HCT116 (cell line): Measurements from ENCODE around the gene DMAC2. TPM values are rescaled to one million over a fixed set of nuclear protein-coding genes. Genes with fewer than 3 reads are reported as not detected.
"Not testable (repeated sequence)": the region's sequence is repeated elsewhere in the genome, so short reads cannot be mapped to it uniquely, and the experiment has no call there.

Source experiments
- ATAC-seq: fragments of 200-7000 bp; cut with Tn5 transposase; 2 replicates; pipeline ENCODE4 v1.9.1; 2020; ENCODE audit warnings: mild to moderate bottlenecking, moderate library complexity
- BruUV-seq: library from RNA; stranded (reverse); fragments of 400-500 nt; replicated peaks from 2 replicates; lab custom pipeline; 2021; lab: Mats Ljungman, UMichigan
- CTCF ChIA-PET: fragments of 300-600 bp; sonication (Branson Sonifier 250); formaldehyde crosslinking; loops from one replicate; lab custom pipeline; 2021; ENCODE audit warnings: antibody characterized with exemption; lab: Charles Lee
- POLR2A ChIA-PET: fragments of 300-600, 350-600 bp; sonication (Branson Sonifier 250); formaldehyde crosslinking; loops from one replicate; lab custom pipeline; 2021; ENCODE audit warnings: antibody characterized with exemption; lab: Charles Lee
- RAD21 ChIA-PET, 2 experiments: fragments of 300-600 bp; sonication (Branson Sonifier 250); formaldehyde crosslinking; loops; one replicate each; lab custom pipeline; 2023; ENCODE audit warnings: low total read pairs in 2 of 2; ENCODE audit not compliant: uncharacterized antibody in 2 of 2, unreplicated experiment in 2 of 2, low non-redundant PET in 1 of 2; lab: Charles Lee
- DNase-seq: peaks from one replicate; pipeline ENCODE4 v3.0.0-alpha.2; 2010; ENCODE audit warnings: low read depth, low spot score
- H2AFZ ChIP-seq: fragments of 200-600 bp; shearing (Covaris generic), sonication (generic); 2 replicates; pipeline ENCODE4 v1.6.1; 2017; ENCODE audit warnings: low read depth, mixed run types, mixed read lengths, antibody characterized with exemption, low read length; ENCODE audit not compliant: poor library complexity, severe bottlenecking
- H3K27ac ChIP-seq: 2 replicates; pipeline ENCODE4 v1.5.1; 2012; ENCODE audit warnings: low read depth, low read length
- H3K27me3 ChIP-seq: fragments of 200-600 bp; sonication (generic); 2 replicates; pipeline ENCODE4 v1.6.1; 2016; ENCODE audit warnings: mixed run types, low read length, mixed read lengths; ENCODE audit not compliant: insufficient read depth
- H3K36me3 ChIP-seq, 2 experiments: fragments of 200-500 bp in 1 of 2; fragments of 200-600 bp in 1 of 2; sonication (Bioruptor generic) in 1 of 2; sonication (generic) in 1 of 2; 2 replicates each; pipeline versions ENCODE4 v1.5.1 to v1.6.1; 2014 to 2016; ENCODE audit warnings: low read length in 2 of 2, inconsistent platforms in 1 of 2, mixed read lengths in 1 of 2, mixed run types in 1 of 2; ENCODE audit not compliant: insufficient read depth in 2 of 2, control insufficient read depth in 1 of 2
- H3K4me1 ChIP-seq, 2 experiments: fragments of 200-600 bp in 1 of 2; sonication (generic) in 1 of 2; 2 replicates each; pipeline versions ENCODE4 v1.5.1 to v1.6.1; 2012 to 2017; ENCODE audit warnings: low read length in 2 of 2, inconsistent platforms in 1 of 2, mild to moderate bottlenecking in 1 of 2, mixed read lengths in 1 of 2, mixed run types in 1 of 2, moderate library complexity in 1 of 2; ENCODE audit not compliant: insufficient read depth in 2 of 2, control insufficient read depth in 1 of 2
- H3K4me2 ChIP-seq: fragments of 200-600 bp; sonication (generic); 2 replicates; pipeline ENCODE4 v1.6.1; 2017; ENCODE audit warnings: mixed run types, low read length, mixed read lengths
- H3K4me3 ChIP-seq, 2 experiments: fragments of 200-600 bp in 1 of 2; sonication (generic) in 1 of 2; replicated peaks in 1 of 2; 2 replicates each; pipeline ENCODE4 v1.5.1; 2011 to 2016; ENCODE audit warnings: low read length in 2 of 2, control low read depth in 1 of 2, low read depth in 1 of 2, mild to moderate bottlenecking in 1 of 2, mixed read lengths in 1 of 2, mixed run types in 1 of 2
- H3K79me2 ChIP-seq: fragments of 200-600 bp; sonication (generic); 2 replicates; pipeline ENCODE4 v1.6.1; 2017; ENCODE audit warnings: mild to moderate bottlenecking, mixed run types, low read length, moderate library complexity, mixed read lengths; ENCODE audit not compliant: insufficient read depth
- H3K9ac ChIP-seq: fragments of 200-600 bp; sonication (generic); 2 replicates; pipeline ENCODE4 v1.6.1; 2016; ENCODE audit warnings: low read length, mixed read lengths
- H3K9me2 ChIP-seq: fragments of 200-600 bp; sonication (generic), shearing (Covaris generic); 2 replicates; pipeline ENCODE4 v1.6.1; 2017; ENCODE audit warnings: mixed run types, mild to moderate bottlenecking, moderate library complexity; ENCODE audit not compliant: insufficient read depth
- H3K9me3 ChIP-seq, 2 experiments: fragments of 200-500 bp in 1 of 2; fragments of 200-600 bp in 1 of 2; sonication (Bioruptor generic) in 1 of 2; sonication (generic) in 1 of 2; 2 replicates each; pipeline ENCODE4 v1.6.1; 2014 to 2017; ENCODE audit warnings: low read length in 2 of 2, mixed read lengths in 2 of 2, inconsistent platforms in 1 of 2, low read depth in 1 of 2, mild to moderate bottlenecking in 1 of 2, mixed run types in 1 of 2, moderate library complexity in 1 of 2; ENCODE audit not compliant: control insufficient read depth in 1 of 2, insufficient read depth in 1 of 2
- H4K20me1 ChIP-seq: fragments of 200-600 bp; sonication (generic), shearing (Covaris generic); 2 replicates; pipeline ENCODE4 v1.6.1; 2017; ENCODE audit warnings: mixed run types, mild to moderate bottlenecking, moderate library complexity; ENCODE audit not compliant: insufficient read depth
- EZH2 ChIP-seq: fragments of 200-600 bp; sonication (generic); IDR thresholded peaks from 2 replicates; pipeline ENCODE4 v1.6.1; 2017; ENCODE audit warnings: antibody characterized with exemption, mixed run types
- FOSL1 ChIP-seq: IDR thresholded peaks from 2 replicates; pipeline ENCODE4 v1.6.1; 2012; ENCODE audit warnings: low read depth
- YY1 ChIP-seq: IDR thresholded peaks from 2 replicates; pipeline ENCODE4 v1.6.1; 2011; ENCODE audit warnings: low read length, low read depth, moderate library complexity, mild to moderate bottlenecking; ENCODE audit not compliant: insufficient replicate concordance; ENCODE audit errors: extremely low read depth
- intact Hi-C: fragments of 100-400 bp; cut with micrococcal nuclease; formaldehyde crosslinking; loops from 2 replicates; pipeline ENCODE4 v1.10.0; 2022
- total RNA-seq: library from RNA; stranded (reverse); gene quantifications from one replicate; pipeline ENCODE4 v1.2.1, GENCODE V29; 2021; ENCODE audit not compliant: unreplicated experiment

The DMAC2 gene
- total RNA-seq, 1 experiment from 2014 or later = 65.6 TPM

DNA sequence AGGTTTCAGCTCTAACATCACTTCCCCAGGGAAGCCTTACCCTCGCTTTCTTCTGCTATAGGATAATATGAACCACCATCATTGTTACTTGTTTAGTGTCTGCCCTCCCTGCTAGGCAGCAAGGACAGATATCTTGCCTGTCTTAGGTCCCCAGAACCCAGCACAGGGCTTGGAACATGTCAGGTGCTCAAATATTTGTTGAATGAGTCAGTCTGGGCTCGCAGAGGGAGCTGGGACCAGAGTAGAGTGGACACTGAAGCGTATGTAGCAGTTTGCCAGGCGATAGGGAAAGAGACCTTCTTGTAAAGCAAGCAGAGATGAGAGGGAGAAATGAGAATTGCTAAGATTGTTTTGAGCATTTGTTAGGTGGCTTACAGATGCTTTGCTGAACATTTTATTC, 30.4 kb downstream of the DMAC2 start:
- RAD21 ChIA-PET = no interaction called here
- CTCF ChIA-PET = interaction anchor here (1.6 kb wide), 1 partner anchor 161 kb away, joined by 3 read pairs; no protein-coding TSS in a partner anchor

GRCh38 chr19:41408846-41409245, 30.9 kb downstream of the DMAC2 start:
- H3K27me3 ChIP-seq, DNase-seq, H3K9me2 ChIP-seq, ATAC-seq, H3K36me3 ChIP-seq, H3K27ac ChIP-seq, H3K9ac ChIP-seq, H4K20me1 ChIP-seq, intact Hi-C loops, RAD21 ChIA-PET, H3K79me2 ChIP-seq, H2AFZ ChIP-seq, H3K4me3 ChIP-seq, POLR2A ChIA-PET, H3K9me3 ChIP-seq, BruUV-seq: not testable (repeated sequence)
- peaks cover 11 to 13% of the 10 kb centered on the region in 2 experiments; a peak in 3 of 4 replicates for H3K4me1 ChIP-seq
- H3K4me2 ChIP-seq = peak overlapping the region; percentile 51
- CTCF ChIA-PET = interaction anchor here (1.6 kb wide), 1 partner anchor 162 kb away, joined by 3 read pairs; no protein-coding TSS in a partner anchor

More for the DNA sequence above, 30.4 kb downstream of the DMAC2 start:
- Histone ChIP-seq H3K4me3 (no peak overlapping the region), H3K9ac (no peak overlapping the region), H3K4me2 (peak overlapping the region; percentile 51), H3K9me3 (no peaks in the 10 kb centered on the region), H3K4me1 (peaks cover 11 to 13% of the 10 kb centered on the region in 2 experiments; a peak in 3 of 4 replicates), H3K79me2 (no peaks in the 10 kb centered on the region), H2AFZ (no peak overlapping the region), H3K27ac (no peak overlapping the region), H3K27me3 (no peaks in the 10 kb centered on the region), H3K9me2 (no peaks in the 10 kb centered on the region), H3K36me3 (0 out of 4 replicates have a peak, but pooled peaks cover 3% of the 10 kb centered on the region in 2 experiments), H4K20me1 (no peaks in the 10 kb centered on the region)
- no TSS peak for BruUV-seq
- ATAC-seq (peak; percentile 86), DNase-seq (peak; percentile 28)
- POLR2A ChIA-PET = interaction anchor here (0.8 kb wide), 1 partner anchor 30 kb away, joined by 3 read pairs; the partner anchor contains the start of gene DMAC2
- intact Hi-C loops = no loop called here
- TF ChIP-seq EZH2 (no peak), FOSL1 (peak; percentile 58; the same call in 1 of the 2 replicates), YY1 (no peak)
